HL-60 (cell line): ENCODE results near the gene ANKRD34A.

Experiments
- DNase-seq, 2 experiments: peaks; one replicate each; pipeline ENCODE4 v3.0.0-alpha.2; 2010 to 2020; ENCODE audit warnings: low read depth in 1 of 2, low spot score in 1 of 2
- H3K27ac ChIP-seq: fragments of 250-450 bp; sonication (Bioruptor Pico); replicated peaks from 2 replicates; pipeline ENCODE4 v1.5.1; 2020; ENCODE audit warnings: mild to moderate bottlenecking, moderate library complexity
- H3K27me3 ChIP-seq: fragments of 250-450 bp; sonication (Bioruptor Pico); 2 replicates; pipeline ENCODE4 v1.5.1; 2021; ENCODE audit warnings: mild to moderate bottlenecking, moderate library complexity; ENCODE audit not compliant: insufficient read depth, poor library complexity, severe bottlenecking
- H3K4me3 ChIP-seq: replicated peaks from 2 replicates; pipeline ENCODE4 v1.5.1; 2011; ENCODE audit warnings: mild to moderate bottlenecking, control low read depth, low read length; ENCODE audit not compliant: insufficient read depth
- GABPA ChIP-seq: IDR thresholded peaks from 2 replicates; pipeline ENCODE4 v1.6.1; 2012; ENCODE audit warnings: low read depth
- POLR2AphosphoS5 ChIP-seq: IDR thresholded peaks from 2 replicates; pipeline ENCODE4 v1.6.1; 2012; ENCODE audit warnings: low read depth
- SPI1 ChIP-seq: IDR thresholded peaks from 2 replicates; pipeline ENCODE4 v1.6.1; 2012; ENCODE audit warnings: low read depth, mild to moderate bottlenecking, borderline replicate concordance
- TF ChIP-seq, protein P1 (sequence below): IDR thresholded peaks from one replicate; pipeline ENCODE4 v1.5.1; 2011; ENCODE audit warnings: low read length, control low read depth, inconsistent platforms; ENCODE audit not compliant: insufficient read depth
- TF ChIP-seq, protein P2 (sequence below): IDR thresholded peaks from 2 replicates; pipeline ENCODE4 v1.6.1; 2012; ENCODE audit warnings: low read depth; ENCODE audit not compliant: insufficient replicate concordance

The ANKRD34A gene

GRCh38 chr1:145997718-145998023 lies 33.3 kb upstream of the ANKRD34A start:
- TF ChIP-seq, protein P1, sequence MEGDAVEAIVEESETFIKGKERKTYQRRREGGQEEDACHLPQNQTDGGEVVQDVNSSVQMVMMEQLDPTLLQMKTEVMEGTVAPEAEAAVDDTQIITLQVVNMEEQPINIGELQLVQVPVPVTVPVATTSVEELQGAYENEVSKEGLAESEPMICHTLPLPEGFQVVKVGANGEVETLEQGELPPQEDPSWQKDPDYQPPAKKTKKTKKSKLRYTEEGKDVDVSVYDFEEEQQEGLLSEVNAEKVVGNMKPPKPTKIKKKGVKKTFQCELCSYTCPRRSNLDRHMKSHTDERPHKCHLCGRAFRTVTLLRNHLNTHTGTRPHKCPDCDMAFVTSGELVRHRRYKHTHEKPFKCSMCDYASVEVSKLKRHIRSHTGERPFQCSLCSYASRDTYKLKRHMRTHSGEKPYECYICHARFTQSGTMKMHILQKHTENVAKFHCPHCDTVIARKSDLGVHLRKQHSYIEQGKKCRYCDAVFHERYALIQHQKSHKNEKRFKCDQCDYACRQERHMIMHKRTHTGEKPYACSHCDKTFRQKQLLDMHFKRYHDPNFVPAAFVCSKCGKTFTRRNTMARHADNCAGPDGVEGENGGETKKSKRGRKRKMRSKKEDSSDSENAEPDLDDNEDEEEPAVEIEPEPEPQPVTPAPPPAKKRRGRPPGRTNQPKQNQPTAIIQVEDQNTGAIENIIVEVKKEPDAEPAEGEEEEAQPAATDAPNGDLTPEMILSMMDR, result no peak
- TF ChIP-seq GABPA, result no peak
- TF ChIP-seq POLR2AphosphoS5, result no peak
- TF ChIP-seq, protein P2, sequence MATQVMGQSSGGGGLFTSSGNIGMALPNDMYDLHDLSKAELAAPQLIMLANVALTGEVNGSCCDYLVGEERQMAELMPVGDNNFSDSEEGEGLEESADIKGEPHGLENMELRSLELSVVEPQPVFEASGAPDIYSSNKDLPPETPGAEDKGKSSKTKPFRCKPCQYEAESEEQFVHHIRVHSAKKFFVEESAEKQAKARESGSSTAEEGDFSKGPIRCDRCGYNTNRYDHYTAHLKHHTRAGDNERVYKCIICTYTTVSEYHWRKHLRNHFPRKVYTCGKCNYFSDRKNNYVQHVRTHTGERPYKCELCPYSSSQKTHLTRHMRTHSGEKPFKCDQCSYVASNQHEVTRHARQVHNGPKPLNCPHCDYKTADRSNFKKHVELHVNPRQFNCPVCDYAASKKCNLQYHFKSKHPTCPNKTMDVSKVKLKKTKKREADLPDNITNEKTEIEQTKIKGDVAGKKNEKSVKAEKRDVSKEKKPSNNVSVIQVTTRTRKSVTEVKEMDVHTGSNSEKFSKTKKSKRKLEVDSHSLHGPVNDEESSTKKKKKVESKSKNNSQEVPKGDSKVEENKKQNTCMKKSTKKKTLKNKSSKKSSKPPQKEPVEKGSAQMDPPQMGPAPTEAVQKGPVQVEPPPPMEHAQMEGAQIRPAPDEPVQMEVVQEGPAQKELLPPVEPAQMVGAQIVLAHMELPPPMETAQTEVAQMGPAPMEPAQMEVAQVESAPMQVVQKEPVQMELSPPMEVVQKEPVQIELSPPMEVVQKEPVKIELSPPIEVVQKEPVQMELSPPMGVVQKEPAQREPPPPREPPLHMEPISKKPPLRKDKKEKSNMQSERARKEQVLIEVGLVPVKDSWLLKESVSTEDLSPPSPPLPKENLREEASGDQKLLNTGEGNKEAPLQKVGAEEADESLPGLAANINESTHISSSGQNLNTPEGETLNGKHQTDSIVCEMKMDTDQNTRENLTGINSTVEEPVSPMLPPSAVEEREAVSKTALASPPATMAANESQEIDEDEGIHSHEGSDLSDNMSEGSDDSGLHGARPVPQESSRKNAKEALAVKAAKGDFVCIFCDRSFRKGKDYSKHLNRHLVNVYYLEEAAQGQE, result no peak
- no peak for TF ChIP-seq SPI1
- no peak for DNase-seq
- Histone ChIP-seq H3K4me3 (peak overlapping the region; percentile 71; the same call in 1 of the 2 replicates), H3K27ac (peak overlapping the region; percentile 87), H3K27me3 (no peaks in the 10 kb centered on the region)

- Histone ChIP-seq H3K4me3 (peak overlapping the region; percentile 71), H3K27me3 (no peaks in the 10 kb centered on the region), H3K27ac (peak overlapping the region; percentile 87)
- TF ChIP-seq GABPA (no peak), POLR2AphosphoS5 (no peak), SPI1 (no peak)
- TF ChIP-seq, protein P1, result no peak
- TF ChIP-seq, protein P2, result no peak
- peak in 1 of 2 experiments; percentile 52 for DNase-seq
Measured at GRCh38 chr1:145997016-145997717, 32.8 kb upstream of the ANKRD34A start.

DNA sequence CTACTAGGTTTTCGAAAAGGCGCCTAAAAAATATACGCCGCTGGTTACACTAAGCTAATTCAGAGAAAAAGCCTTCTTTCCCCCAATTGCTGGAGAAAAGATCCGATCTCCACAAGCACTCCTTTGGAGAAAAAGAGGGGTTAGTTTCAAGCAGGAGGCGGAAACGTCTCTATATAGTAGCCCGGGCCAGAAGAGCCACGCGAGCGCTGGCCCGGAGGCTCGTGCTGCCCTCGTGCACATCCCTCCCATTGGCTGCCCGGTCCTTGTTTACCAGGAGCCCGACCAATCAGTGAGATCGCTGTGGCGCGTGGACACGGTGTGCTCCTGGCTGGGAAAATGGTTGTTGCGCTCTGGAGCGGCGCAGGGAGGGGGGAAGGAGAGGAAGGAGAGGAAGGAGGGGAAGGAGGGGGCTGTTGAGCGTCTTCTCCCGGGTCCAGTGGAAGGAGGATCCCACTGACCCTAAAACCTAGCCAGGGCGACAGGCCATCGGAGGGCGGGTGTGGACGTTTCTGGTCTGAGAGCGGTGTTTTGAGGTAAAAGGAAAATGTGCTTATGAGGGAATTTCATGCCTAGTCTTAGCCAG lies 32.1 kb upstream of the ANKRD34A start, which contains the start of gene TXNIP:
Gene TXNIP, minus strand, starts transcription at position 147 of the 583 bp plus-strand sequence. CDS start 313 bp downstream, outside the sequence.
- DNase-seq, result peak; percentile 97 to 99
- TF ChIP-seq SPI1, result peak; percentile 36; the same call in 1 of the 2 replicates
- TF ChIP-seq, protein P2, result peak; percentile 62
- TF ChIP-seq GABPA, result no peak
- TF ChIP-seq, protein P1, result no peak
- TF ChIP-seq POLR2AphosphoS5, result peak; percentile 88
- H3K27me3 ChIP-seq, result no peaks in the 10 kb centered on the region
- H3K4me3 ChIP-seq, result peak within 1 kb of the TSS; percentile 71
- H3K27ac ChIP-seq, result peak within 1 kb of the TSS; percentile 87
